ENCODE results near the gene CNGB1.
"Not testable (repeated sequence)": the region's sequence is repeated elsewhere in the genome, so short reads cannot be mapped to it uniquely, and the experiment has no call there.

The CNGB1 gene

GRCh38 chr16:57950382-57950781 lies 20.5 kb downstream of the CNGB1 start:
- Histone ChIP-seq H3K4me3 (ENCODE audit: low read depth, low read length) (no peak overlapping the region), H3K27me3 (ENCODE audit: control insufficient read depth, insufficient read depth, low read length) (no peaks in the 10 kb centered on the region), H3K36me3 (ENCODE audit: control insufficient read depth, insufficient read depth, low read length) (no peaks in the 10 kb centered on the region), H3K9ac (ENCODE audit: low read length) (no peak overlapping the region), H3K4me1 (ENCODE audit: control insufficient read depth, insufficient read depth, low read length) (peaks cover 5% of the 10 kb centered on the region; the same call in 1 of the 2 replicates), H3K9me3 (ENCODE audit: control insufficient read depth, insufficient read depth, low read depth, low read length) (no peaks in the 10 kb centered on the region), H3K27ac (ENCODE audit: low read depth, low read length) (no peak overlapping the region)

GRCh38 chr16:57949595-57950238 lies 21.2 kb downstream of the CNGB1 start:
- no peaks in the 10 kb centered on the region for H3K27me3 ChIP-seq (ENCODE audit: control insufficient read depth, insufficient read depth, low read length)
- H3K4me1 ChIP-seq (ENCODE audit: control insufficient read depth, insufficient read depth, low read length), result peaks cover 5% of the 10 kb centered on the region; the same call in 1 of the 2 replicates
- no peak overlapping the region for H3K4me3 ChIP-seq (ENCODE audit: low read depth, low read length)
- no peaks in the 10 kb centered on the region for H3K9me3 ChIP-seq (ENCODE audit: control insufficient read depth, insufficient read depth, low read depth, low read length)
- H3K36me3 ChIP-seq (ENCODE audit: control insufficient read depth, insufficient read depth, low read length), result no peaks in the 10 kb centered on the region
- no peak overlapping the region for H3K27ac ChIP-seq (ENCODE audit: low read depth, low read length)
- no peak overlapping the region for H3K9ac ChIP-seq (ENCODE audit: low read length)

GRCh38 chr16:57949013-57949412 lies 21.9 kb downstream of the CNGB1 start:
- H3K4me1 ChIP-seq (ENCODE audit: control insufficient read depth, insufficient read depth, low read length), result peaks cover 5% of the 10 kb centered on the region; the same call in 1 of the 2 replicates
- H3K4me3 ChIP-seq (ENCODE audit: low read depth, low read length), result no peak overlapping the region
- no peaks in the 10 kb centered on the region for H3K36me3 ChIP-seq (ENCODE audit: control insufficient read depth, insufficient read depth, low read length)
- no peaks in the 10 kb centered on the region for H3K9me3 ChIP-seq (ENCODE audit: control insufficient read depth, insufficient read depth, low read depth, low read length)
- no peaks in the 10 kb centered on the region for H3K27me3 ChIP-seq (ENCODE audit: control insufficient read depth, insufficient read depth, low read length)
- H3K9ac ChIP-seq (ENCODE audit: low read length), result no peak overlapping the region
- no peak overlapping the region for H3K27ac ChIP-seq (ENCODE audit: low read depth, low read length)

GRCh38 chr16:57948027-57948426 lies 22.9 kb downstream of the CNGB1 start:
- no peaks in the 10 kb centered on the region for H3K9me3 ChIP-seq (ENCODE audit: control insufficient read depth, insufficient read depth, low read depth, low read length)
- no peaks in the 10 kb centered on the region for H3K36me3 ChIP-seq (ENCODE audit: control insufficient read depth, insufficient read depth, low read length)
- no peaks in the 10 kb centered on the region for H3K27me3 ChIP-seq (ENCODE audit: control insufficient read depth, insufficient read depth, low read length)
- peaks cover 5% of the 10 kb centered on the region; the same call in 1 of the 2 replicates for H3K4me1 ChIP-seq (ENCODE audit: control insufficient read depth, insufficient read depth, low read length)
- no peak overlapping the region for H3K27ac ChIP-seq (ENCODE audit: low read depth, low read length)
- no peak overlapping the region for H3K9ac ChIP-seq (ENCODE audit: low read length)
- no peak overlapping the region for H3K4me3 ChIP-seq (ENCODE audit: low read depth, low read length)

- Histone ChIP-seq H3K27ac (ENCODE audit: low read depth, low read length) (no peak overlapping the region), H3K4me3 (ENCODE audit: low read depth, low read length) (no peak overlapping the region), H3K9ac (ENCODE audit: low read length) (no peak overlapping the region), H3K4me1 (ENCODE audit: control insufficient read depth, insufficient read depth, low read length) (peaks cover 5% of the 10 kb centered on the region; the same call in 1 of the 2 replicates), H3K27me3 (ENCODE audit: control insufficient read depth, insufficient read depth, low read length) (no peaks in the 10 kb centered on the region), H3K36me3 (ENCODE audit: control insufficient read depth, insufficient read depth, low read length) (no peaks in the 10 kb centered on the region), H3K9me3 (ENCODE audit: control insufficient read depth, insufficient read depth, low read depth, low read length) (no peaks in the 10 kb centered on the region)
Measured at GRCh38 chr16:57947261-57947660, 23.7 kb downstream of the CNGB1 start.

GRCh38 chr16:57946181-57946801 lies 24.6 kb downstream of the CNGB1 start:
- Histone ChIP-seq H3K9ac (ENCODE audit: low read length) (no peak overlapping the region), H3K27me3 (ENCODE audit: control insufficient read depth, insufficient read depth, low read length) (no peaks in the 10 kb centered on the region), H3K9me3 (ENCODE audit: control insufficient read depth, insufficient read depth, low read depth, low read length) (no peaks in the 10 kb centered on the region), H3K4me3 (ENCODE audit: low read depth, low read length) (no peak overlapping the region), H3K27ac (ENCODE audit: low read depth, low read length) (no peak overlapping the region), H3K4me1 (ENCODE audit: control insufficient read depth, insufficient read depth, low read length) (peaks cover 5% of the 10 kb centered on the region; the same call in 1 of the 2 replicates), H3K36me3 (ENCODE audit: control insufficient read depth, insufficient read depth, low read length) (no peaks in the 10 kb centered on the region)

- no peak overlapping the region for H3K9ac ChIP-seq (ENCODE audit: low read length)
- H3K27ac ChIP-seq (ENCODE audit: low read depth, low read length), result no peak overlapping the region
- H3K4me1 ChIP-seq (ENCODE audit: control insufficient read depth, insufficient read depth, low read length), result peaks cover 5% of the 10 kb centered on the region; the same call in 1 of the 2 replicates
- H3K9me3 ChIP-seq (ENCODE audit: control insufficient read depth, insufficient read depth, low read depth, low read length), result no peaks in the 10 kb centered on the region
- no peak overlapping the region for H3K4me3 ChIP-seq (ENCODE audit: low read depth, low read length)
- H3K27me3 ChIP-seq (ENCODE audit: control insufficient read depth, insufficient read depth, low read length), result no peaks in the 10 kb centered on the region
- H3K36me3 ChIP-seq (ENCODE audit: control insufficient read depth, insufficient read depth, low read length), result no peaks in the 10 kb centered on the region
Measured at GRCh38 chr16:57945740-57946138, 25.2 kb downstream of the CNGB1 start.

- H3K27me3 ChIP-seq (ENCODE audit: control insufficient read depth, insufficient read depth, low read length), result no peaks in the 10 kb centered on the region
- H3K4me3 ChIP-seq (ENCODE audit: low read depth, low read length), result no peak overlapping the region
- H3K27ac ChIP-seq (ENCODE audit: low read depth, low read length), result no peak overlapping the region
- peaks cover 5% of the 10 kb centered on the region; the same call in 1 of the 2 replicates for H3K4me1 ChIP-seq (ENCODE audit: control insufficient read depth, insufficient read depth, low read length)
- no peaks in the 10 kb centered on the region for H3K36me3 ChIP-seq (ENCODE audit: control insufficient read depth, insufficient read depth, low read length)
- no peak overlapping the region for H3K9ac ChIP-seq (ENCODE audit: low read length)
- no peaks in the 10 kb centered on the region for H3K9me3 ChIP-seq (ENCODE audit: control insufficient read depth, insufficient read depth, low read depth, low read length)
Measured at GRCh38 chr16:57944970-57945739, 25.8 kb downstream of the CNGB1 start.

- not testable (repeated sequence) for H3K27me3 ChIP-seq (ENCODE audit: control insufficient read depth, insufficient read depth, low read length); H3K4me1 ChIP-seq (ENCODE audit: control insufficient read depth, insufficient read depth, low read length); H3K36me3 ChIP-seq (ENCODE audit: control insufficient read depth, insufficient read depth, low read length); H3K9ac ChIP-seq (ENCODE audit: low read length); H3K27ac ChIP-seq (ENCODE audit: low read depth, low read length); H3K4me3 ChIP-seq (ENCODE audit: low read depth, low read length); H3K9me3 ChIP-seq (ENCODE audit: control insufficient read depth, insufficient read depth, low read depth, low read length)
Measured at GRCh38 chr16:57943381-57943780, 27.5 kb downstream of the CNGB1 start.

GRCh38 chr16:57941901-57942300 lies 29.0 kb downstream of the CNGB1 start:
- not testable (repeated sequence) for H3K9me3 ChIP-seq (ENCODE audit: control insufficient read depth, insufficient read depth, low read depth, low read length); H3K9ac ChIP-seq (ENCODE audit: low read length); H3K27me3 ChIP-seq (ENCODE audit: control insufficient read depth, insufficient read depth, low read length); H3K27ac ChIP-seq (ENCODE audit: low read depth, low read length); H3K4me3 ChIP-seq (ENCODE audit: low read depth, low read length); H3K4me1 ChIP-seq (ENCODE audit: control insufficient read depth, insufficient read depth, low read length); H3K36me3 ChIP-seq (ENCODE audit: control insufficient read depth, insufficient read depth, low read length)

Measured in HUES6 (cell line).